Nephron progenitor cell (in vitro differentiated cells): ENCODE measurements around the gene MAP1LC3B.

Experiments used
- DNase-seq: peaks from one replicate; pipeline ENCODE4 v3.0.0; 2021
- H3K27ac Mint-ChIP-seq: 2 replicates; pipeline ENCODE4 v1.8.0; 2021; ENCODE audit warnings: mild to moderate bottlenecking, moderate library complexity, mixed read lengths
- H3K27me3 Mint-ChIP-seq: 2 replicates; pipeline ENCODE4 v1.8.0; 2021; ENCODE audit warnings: mild to moderate bottlenecking, low read depth, mixed read lengths; ENCODE audit not compliant: poor library complexity
- H3K36me3 Mint-ChIP-seq: 2 replicates; pipeline ENCODE4 v1.8.0; 2021; ENCODE audit warnings: low read depth, mixed read lengths
- H3K4me1 Mint-ChIP-seq: 2 replicates; pipeline ENCODE4 v1.8.0; 2021; ENCODE audit warnings: mixed read lengths
- H3K4me3 Mint-ChIP-seq: 2 replicates; pipeline ENCODE4 v1.8.0; 2021; ENCODE audit warnings: mild to moderate bottlenecking, moderate library complexity, mixed read lengths
- H3K9me3 Mint-ChIP-seq: 2 replicates; pipeline ENCODE4 v1.8.0; 2021; ENCODE audit warnings: mild to moderate bottlenecking, moderate library complexity, mixed read lengths
- TF ChIP-seq, protein P1 (sequence below): fragments of 200-600 bp; sonication (generic); IDR thresholded peaks from 2 replicates; pipeline ENCODE4 v1.5.0; 2021; ENCODE audit warnings: antibody characterized with exemption

MAP1LC3B gene

DNA sequence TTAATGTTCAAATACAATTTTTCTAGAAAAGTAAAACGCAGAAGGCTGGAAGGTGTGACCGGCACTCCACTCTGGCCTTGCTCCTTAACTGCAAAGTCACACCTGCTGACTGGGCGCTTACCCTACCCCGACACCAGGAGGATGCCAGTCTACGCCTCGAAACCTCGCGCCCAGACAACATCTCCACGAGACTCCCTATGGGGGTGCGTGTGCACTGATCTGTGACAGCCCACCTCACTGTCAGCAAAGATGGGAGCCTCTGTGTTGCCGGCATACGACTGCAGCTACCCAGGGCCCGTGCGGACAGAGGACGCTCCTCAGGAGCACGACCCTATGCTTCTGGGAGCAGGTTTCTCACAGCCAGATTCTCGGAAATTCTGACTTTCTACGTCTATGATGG, 26.1 kb downstream of the MAP1LC3B start:
- H3K36me3 Mint-ChIP-seq, result peaks cover 49% of the 10 kb centered on the region
- no peak overlapping the region for H3K27ac Mint-ChIP-seq
- no peaks in the 10 kb centered on the region for H3K27me3 Mint-ChIP-seq
- peaks cover 19% of the 10 kb centered on the region for H3K4me1 Mint-ChIP-seq
- H3K9me3 Mint-ChIP-seq, result no peaks in the 10 kb centered on the region
- no peak overlapping the region for H3K4me3 Mint-ChIP-seq
- TF ChIP-seq, protein P1, sequence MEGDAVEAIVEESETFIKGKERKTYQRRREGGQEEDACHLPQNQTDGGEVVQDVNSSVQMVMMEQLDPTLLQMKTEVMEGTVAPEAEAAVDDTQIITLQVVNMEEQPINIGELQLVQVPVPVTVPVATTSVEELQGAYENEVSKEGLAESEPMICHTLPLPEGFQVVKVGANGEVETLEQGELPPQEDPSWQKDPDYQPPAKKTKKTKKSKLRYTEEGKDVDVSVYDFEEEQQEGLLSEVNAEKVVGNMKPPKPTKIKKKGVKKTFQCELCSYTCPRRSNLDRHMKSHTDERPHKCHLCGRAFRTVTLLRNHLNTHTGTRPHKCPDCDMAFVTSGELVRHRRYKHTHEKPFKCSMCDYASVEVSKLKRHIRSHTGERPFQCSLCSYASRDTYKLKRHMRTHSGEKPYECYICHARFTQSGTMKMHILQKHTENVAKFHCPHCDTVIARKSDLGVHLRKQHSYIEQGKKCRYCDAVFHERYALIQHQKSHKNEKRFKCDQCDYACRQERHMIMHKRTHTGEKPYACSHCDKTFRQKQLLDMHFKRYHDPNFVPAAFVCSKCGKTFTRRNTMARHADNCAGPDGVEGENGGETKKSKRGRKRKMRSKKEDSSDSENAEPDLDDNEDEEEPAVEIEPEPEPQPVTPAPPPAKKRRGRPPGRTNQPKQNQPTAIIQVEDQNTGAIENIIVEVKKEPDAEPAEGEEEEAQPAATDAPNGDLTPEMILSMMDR, result no peak
- DNase-seq, result no peak

DNA sequence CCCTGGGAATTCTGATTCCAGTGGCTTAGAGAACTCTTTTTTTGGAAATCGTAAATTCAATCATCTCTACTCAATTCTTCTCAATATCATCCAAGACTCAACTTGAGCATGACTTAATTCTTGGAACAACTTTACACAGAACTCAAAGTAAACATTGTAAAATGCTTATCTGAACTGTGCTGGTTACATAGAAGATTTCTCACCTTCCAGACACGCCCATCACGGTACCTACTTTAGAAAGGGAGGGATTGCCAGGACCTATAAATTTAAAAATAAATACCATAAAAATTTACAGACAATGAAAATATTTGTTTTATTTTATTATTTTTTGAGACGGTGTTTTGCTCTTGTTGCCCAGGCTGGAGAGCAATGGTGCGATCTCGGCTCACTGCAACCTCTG, 26.5 kb downstream of the MAP1LC3B start:
- no peak for DNase-seq
- no peak overlapping the region for H3K27ac Mint-ChIP-seq
- H3K27me3 Mint-ChIP-seq, result no peaks in the 10 kb centered on the region
- TF ChIP-seq, protein P1, result no peak
- peaks cover 48% of the 10 kb centered on the region for H3K36me3 Mint-ChIP-seq
- no peak overlapping the region for H3K4me3 Mint-ChIP-seq
- H3K9me3 Mint-ChIP-seq, result no peaks in the 10 kb centered on the region
- peaks cover 19% of the 10 kb centered on the region for H3K4me1 Mint-ChIP-seq

DNA sequence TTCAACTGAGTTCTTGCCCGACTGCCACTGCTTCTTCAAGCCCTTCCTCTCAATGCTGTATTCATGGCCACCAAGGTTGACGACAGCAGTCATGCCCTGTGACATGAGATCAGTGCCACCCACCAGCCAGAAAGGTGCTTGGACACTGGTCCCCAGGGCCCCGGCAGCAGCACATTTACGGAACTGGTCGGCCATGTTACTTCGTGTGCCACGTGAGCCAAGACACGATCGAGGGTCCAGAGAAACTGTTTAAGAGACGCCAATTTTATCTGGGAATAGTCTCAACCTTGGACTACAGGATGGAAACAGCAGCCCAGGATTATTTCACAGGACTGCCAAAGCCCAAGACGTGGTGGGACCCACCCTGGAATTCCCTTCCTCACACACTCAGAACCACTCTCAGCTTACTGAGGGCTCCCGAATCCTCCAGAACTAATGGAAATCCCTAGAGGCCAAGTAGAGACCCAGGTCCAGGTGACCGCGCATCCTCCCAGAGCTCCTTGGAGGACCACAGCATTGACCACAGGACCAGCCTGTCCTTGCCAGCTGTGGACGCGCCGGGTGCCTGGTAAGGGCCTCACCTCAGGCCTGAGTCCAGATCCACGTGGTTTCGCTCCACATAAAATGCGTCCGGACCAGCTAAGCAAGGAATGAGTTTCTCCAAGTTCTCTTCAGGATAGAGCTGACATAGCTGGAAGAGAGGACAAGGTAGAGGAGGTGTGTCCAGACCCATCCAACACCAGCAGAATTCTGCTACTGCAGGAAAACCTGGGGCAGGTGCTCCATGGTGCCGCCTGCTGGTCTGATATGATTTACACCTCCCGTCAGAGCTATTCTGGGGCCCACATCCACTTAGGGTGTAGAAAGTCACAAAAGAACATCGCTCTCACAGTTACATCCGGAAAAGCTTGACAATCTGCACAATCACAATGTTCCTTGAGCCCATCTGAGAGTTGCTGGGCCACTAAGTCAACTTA, 28.2 kb downstream of the MAP1LC3B start:
- Mint-ChIP-seq H3K36me3 (peaks cover 53% of the 10 kb centered on the region), H3K4me1 (peaks cover 29% of the 10 kb centered on the region), H3K9me3 (no peaks in the 10 kb centered on the region), H3K27ac (peak overlapping the region; percentile 94), H3K4me3 (no peak overlapping the region), H3K27me3 (no peaks in the 10 kb centered on the region)
- TF ChIP-seq, protein P1, result no peak
- DNase-seq, result no peak

DNA sequence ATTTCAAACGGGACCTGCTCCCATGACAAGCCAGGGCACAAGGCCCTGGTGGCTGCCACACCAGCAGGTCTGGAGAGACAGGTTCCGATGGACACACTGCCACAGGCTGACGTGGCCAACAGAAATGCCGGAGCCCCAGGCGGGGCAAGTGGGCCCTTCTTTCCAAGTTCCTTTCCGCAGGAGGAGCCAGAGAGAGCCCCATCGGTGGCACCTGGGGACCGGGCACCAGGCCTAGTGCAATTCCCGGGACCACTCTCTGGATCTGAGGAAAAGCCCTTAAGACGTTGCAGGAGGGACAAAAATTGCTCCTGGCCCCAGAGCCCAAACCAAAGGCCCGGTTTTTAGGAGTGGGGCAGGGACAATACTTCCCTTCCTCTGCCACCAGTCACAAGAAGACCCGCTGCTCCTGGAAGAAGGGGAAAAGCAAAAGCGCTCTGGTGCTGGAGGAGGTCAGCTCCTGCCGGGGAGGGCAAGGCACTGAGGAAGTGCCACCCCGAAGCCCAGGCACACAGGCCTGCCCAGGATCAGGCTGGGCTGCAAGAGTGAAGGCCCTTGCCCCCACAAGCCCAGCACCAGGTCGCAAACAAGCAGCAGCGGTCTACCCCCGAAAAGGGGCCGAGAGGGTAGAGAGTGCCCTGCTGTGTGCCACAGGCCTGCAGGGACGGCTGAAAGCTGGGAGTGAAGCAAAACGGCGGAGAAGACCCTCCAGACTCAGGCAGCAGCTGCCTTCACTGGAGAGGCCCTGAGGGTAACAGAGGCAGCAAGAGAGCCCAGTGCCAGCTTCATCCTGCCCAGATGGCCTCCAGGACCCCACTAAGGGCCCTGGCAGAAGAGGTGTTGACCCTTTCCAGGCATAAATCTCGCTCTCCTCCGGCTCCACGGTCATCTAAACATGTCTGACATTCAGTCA, 29.1 kb downstream of the MAP1LC3B start:
- Mint-ChIP-seq H3K27me3 (no peaks in the 10 kb centered on the region), H3K9me3 (no peaks in the 10 kb centered on the region), H3K4me1 (peaks cover 37% of the 10 kb centered on the region), H3K27ac (peak overlapping the region; percentile 59), H3K36me3 (peaks cover 49% of the 10 kb centered on the region), H3K4me3 (no peak overlapping the region)
- DNase-seq, result no peak
- TF ChIP-seq, protein P1, result no peak

DNA sequence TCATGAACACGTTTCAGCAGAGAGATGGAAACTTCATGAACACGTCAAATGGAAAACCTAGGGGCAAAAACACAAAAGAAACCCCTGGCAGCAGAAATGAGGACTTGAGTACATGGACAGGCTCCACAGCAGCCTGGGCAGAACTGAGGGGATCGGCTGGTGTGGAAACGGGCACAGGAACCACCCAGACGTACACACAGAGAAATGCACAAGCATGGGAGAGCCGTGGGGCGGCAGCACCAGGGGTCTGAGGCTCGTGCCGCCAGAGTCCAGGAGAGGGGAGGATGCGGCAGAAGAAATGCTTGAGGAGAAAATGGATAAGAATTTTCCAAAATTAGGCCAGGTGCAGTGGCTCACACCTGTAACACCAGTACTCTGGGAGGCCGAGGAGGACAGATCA, 30.0 kb downstream of the MAP1LC3B start:
- Mint-ChIP-seq H3K27me3 (no peaks in the 10 kb centered on the region), H3K9me3 (no peaks in the 10 kb centered on the region), H3K4me3 (no peak overlapping the region), H3K36me3 (peaks cover 53% of the 10 kb centered on the region), H3K27ac (no peak overlapping the region), H3K4me1 (peaks cover 40% of the 10 kb centered on the region)
- DNase-seq, result no peak
- TF ChIP-seq, protein P1, result no peak
